ENCODE data around the gene GBP3.

Gene GBP3

DNA sequence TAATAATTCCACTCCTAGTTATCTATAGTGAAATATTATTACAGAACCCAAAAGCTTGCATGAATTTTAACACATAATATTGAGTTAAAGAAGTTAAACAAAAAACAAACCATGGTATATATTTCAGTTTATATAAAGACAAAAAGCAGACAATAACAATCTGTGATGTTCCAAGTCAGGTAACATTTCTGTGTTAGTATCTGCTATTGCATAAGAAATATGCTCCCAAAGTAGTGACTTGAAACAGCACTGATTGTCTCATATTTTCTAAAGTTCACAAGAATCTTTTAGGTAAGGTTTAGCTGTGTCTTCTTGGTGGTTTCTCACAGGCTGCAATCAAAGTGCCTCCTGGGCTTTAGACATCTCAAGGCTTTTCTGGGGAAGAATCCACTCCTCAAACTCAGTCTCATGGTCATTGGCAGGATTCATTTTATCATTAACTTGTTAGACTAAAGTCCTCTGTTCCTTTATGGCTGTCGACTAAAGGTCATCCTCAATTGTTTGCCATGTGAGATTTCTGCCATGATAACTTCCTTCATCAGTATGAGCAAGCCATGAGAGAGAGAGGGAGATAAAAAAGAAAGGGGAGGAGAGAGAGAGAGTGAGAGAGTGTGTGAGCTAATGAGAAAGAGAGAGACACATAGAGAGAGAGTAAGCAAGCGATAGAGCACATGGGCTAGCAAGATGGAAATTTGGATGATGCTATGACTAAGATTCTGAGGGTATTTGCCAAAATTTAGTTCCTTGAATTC lies 22.5 kb upstream of the GBP3 start:
- DNase-seq (ENCODE audit: low read depth) = no peak
- TF ChIP-seq, protein P1, sequence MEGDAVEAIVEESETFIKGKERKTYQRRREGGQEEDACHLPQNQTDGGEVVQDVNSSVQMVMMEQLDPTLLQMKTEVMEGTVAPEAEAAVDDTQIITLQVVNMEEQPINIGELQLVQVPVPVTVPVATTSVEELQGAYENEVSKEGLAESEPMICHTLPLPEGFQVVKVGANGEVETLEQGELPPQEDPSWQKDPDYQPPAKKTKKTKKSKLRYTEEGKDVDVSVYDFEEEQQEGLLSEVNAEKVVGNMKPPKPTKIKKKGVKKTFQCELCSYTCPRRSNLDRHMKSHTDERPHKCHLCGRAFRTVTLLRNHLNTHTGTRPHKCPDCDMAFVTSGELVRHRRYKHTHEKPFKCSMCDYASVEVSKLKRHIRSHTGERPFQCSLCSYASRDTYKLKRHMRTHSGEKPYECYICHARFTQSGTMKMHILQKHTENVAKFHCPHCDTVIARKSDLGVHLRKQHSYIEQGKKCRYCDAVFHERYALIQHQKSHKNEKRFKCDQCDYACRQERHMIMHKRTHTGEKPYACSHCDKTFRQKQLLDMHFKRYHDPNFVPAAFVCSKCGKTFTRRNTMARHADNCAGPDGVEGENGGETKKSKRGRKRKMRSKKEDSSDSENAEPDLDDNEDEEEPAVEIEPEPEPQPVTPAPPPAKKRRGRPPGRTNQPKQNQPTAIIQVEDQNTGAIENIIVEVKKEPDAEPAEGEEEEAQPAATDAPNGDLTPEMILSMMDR (IDR thresholded peaks at IDR 0.05; ENCODE audit: low read depth, low read length, missing control alignments) = no peak
- H3K4me3 ChIP-seq (ENCODE audit: low read depth, low read length) = no peak overlapping the region

- TF ChIP-seq, protein P1 (IDR thresholded peaks at IDR 0.05; ENCODE audit: low read depth, low read length, missing control alignments) = no peak
- no peak overlapping the region for H3K4me3 ChIP-seq (ENCODE audit: low read depth, low read length)
- no peak for DNase-seq (ENCODE audit: low read depth)
These were observed 21.3 kb upstream of the GBP3 start for GRCh38 chr1:89043940-89044339.

- TF ChIP-seq, protein P1 (IDR thresholded peaks at IDR 0.05; ENCODE audit: low read depth, low read length, missing control alignments) = no peak
- H3K4me3 ChIP-seq (ENCODE audit: low read depth, low read length) = no peak overlapping the region
- DNase-seq (ENCODE audit: low read depth) = no peak
These were observed 19.8 kb upstream of the GBP3 start for GRCh38 chr1:89042491-89042890.

- H3K4me3 ChIP-seq (ENCODE audit: low read depth, low read length) = no peak overlapping the region
- TF ChIP-seq, protein P1 (IDR thresholded peaks at IDR 0.05; ENCODE audit: low read depth, low read length, missing control alignments) = no peak
These were observed 19.1 kb upstream of the GBP3 start for GRCh38 chr1:89041721-89042120.

DNA sequence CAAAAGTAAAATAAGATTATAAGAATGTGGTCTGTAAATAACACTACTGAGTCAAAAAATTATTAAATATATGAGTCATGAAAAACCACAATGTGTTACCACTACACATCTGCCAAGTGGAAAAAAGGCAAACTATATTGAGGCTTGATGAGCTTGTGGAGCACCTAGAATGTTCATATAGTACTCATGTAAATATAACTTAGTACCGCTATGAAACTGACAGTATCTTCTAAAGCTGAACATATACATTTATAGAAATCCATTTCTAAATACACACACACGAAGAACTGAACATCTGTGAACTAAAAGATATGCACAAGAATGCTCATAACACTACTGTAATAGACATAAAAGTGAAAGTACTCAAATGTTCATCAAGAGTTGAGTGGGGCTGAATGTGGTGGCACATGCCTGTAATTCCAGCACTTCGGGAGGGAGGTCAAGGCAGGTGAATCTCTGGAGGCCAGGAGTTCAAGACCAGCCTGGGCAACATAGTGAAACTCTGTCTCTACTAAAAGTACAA lies 18.5 kb upstream of the GBP3 start:
- DNase-seq (ENCODE audit: low read depth) = peak; percentile 73
- H3K4me3 ChIP-seq (ENCODE audit: low read depth, low read length) = no peak overlapping the region
- TF ChIP-seq, protein P1 (IDR thresholded peaks at IDR 0.05; ENCODE audit: low read depth, low read length, missing control alignments) = no peak

More at GRCh38 chr1:89041721-89042120, 19.1 kb upstream of the GBP3 start:
- DNase-seq (ENCODE audit: low read depth) = no peak

DNA sequence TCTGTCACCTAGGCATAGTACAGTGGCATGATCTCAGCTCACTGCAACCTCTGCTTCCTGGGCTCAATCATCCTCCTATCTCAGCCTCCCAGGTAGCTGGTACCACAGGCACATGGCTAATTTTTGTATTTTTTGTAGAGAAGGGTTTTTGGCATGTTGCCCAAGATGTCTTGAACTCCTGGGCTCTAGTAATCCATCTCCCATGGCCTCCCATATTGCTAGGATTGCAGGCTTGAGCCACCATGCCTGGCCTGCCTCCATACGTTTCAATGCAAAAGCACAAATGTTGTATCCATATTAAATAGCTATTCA lies 17.6 kb upstream of the GBP3 start:
- DNase-seq (ENCODE audit: low read depth) = no peak
- no peak overlapping the region for H3K4me3 ChIP-seq (ENCODE audit: low read depth, low read length)
- TF ChIP-seq, protein P1 (IDR thresholded peaks at IDR 0.05; ENCODE audit: low read depth, low read length, missing control alignments) = no peak

DNA sequence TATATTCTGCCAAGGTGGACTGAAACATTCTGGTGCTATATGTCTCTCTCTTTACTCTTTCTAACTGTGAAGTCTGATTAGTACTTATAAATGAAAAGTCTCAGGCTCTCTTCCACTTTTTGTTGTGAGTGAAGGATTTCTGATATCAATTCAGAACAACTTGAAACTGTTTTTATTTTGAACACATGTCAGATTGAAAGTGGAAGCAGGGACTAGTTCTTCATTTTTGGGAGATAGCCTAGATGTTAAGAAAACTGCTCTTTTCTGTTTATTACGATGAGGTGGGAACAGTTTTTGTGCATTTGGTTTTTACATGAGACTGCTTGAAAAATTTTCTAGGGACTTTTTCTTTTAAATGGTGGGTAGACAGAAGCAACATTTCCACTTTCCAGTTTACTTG lies 14.5 kb upstream of the GBP3 start:
- TF ChIP-seq, protein P1 (IDR thresholded peaks at IDR 0.05; ENCODE audit: low read depth, low read length, missing control alignments) = no peak
- H3K4me3 ChIP-seq (ENCODE audit: low read depth, low read length) = no peak overlapping the region
- no peak for DNase-seq (ENCODE audit: low read depth)
